Testis (tissue), 3 donors: ENCODE data around the gene POLD3. TPM values are rescaled to one million over a fixed set of nuclear protein-coding genes. Genes with fewer than 3 reads are reported as not detected.

Experiments
- DNase-seq: peaks from one replicate; pipeline ENCODE4 v3.0.0-alpha.2; 2019
- H3K27ac ChIP-seq, 2 donors: fragments of 200-600 bp; sonication (generic); one replicate each; pipeline ENCODE4 v1.5.1; 2019
- H3K27me3 ChIP-seq: fragments of 200-600 bp; sonication (generic); one replicate; pipeline ENCODE4 v1.5.1; 2019
- H3K36me3 ChIP-seq: fragments of 200-600 bp; sonication (generic); one replicate; pipeline ENCODE4 v1.5.1; 2017; ENCODE audit warnings: low read depth; ENCODE audit errors: missing control alignments
- H3K4me1 ChIP-seq: fragments of 200-600 bp; sonication (generic); one replicate; pipeline ENCODE4 v1.5.1; 2019
- H3K4me3 ChIP-seq, 2 donors: fragments of 200-600 bp; sonication (generic); one replicate each; pipeline ENCODE4 v1.5.1; 2017 to 2019
- H3K9me3 ChIP-seq: fragments of 200-600 bp; sonication (generic); one replicate; pipeline ENCODE4 v1.5.1; 2017
- POLR2A ChIP-seq: fragments of 450-650 bp; IDR thresholded peaks from one replicate; pipeline ENCODE4 v1.6.1; 2017; ENCODE audit warnings: antibody characterized with exemption, mild to moderate bottlenecking, moderate library complexity
- WGBS, 2 donors: methylation state at CpG; one replicate each; pipeline ENCODE4 v1.1.5; 2018; 5-methylcytosine and 5-hydroxymethylcytosine counted together
- intact Hi-C: fragments of 100-400 bp; cut with DNase I; formaldehyde crosslinking; loops from one replicate; pipeline ENCODE4 v1.15.1; 2023; ENCODE audit warnings: low total_unique reads
- polyA plus RNA-seq: library from polyadenylated mRNA; stranded (reverse); fragments of 350-450 nt; fragmentation: Illumina TruSeq; extraction: RNeasy Lipid Tissue Mini Kit (QIAGEN cat#74804); gene quantifications from one replicate; pipeline ENCODE4 v1.2.3, GENCODE V29; 2014; ENCODE audit warnings: low read depth, low replicate concordance; ENCODE audit not compliant: insufficient read depth
- total RNA-seq, 2 donors: library from RNA; depleted of rRNA; stranded (reverse); fragments of >200 nt; gene quantifications; one replicate each; pipeline ENCODE4 v1.2.3, GENCODE V29; 2016
- TF ChIP-seq, protein P1 (sequence below), 3 experiments: fragments of 450-650 bp in 2 of 3; fragments of 200-600 bp in 1 of 3; sonication (generic) in 1 of 3; IDR thresholded peaks; one replicate each; pipeline ENCODE4 v1.5.1; 2016 to 2019; ENCODE audit warnings: antibody characterized with exemption in 3 of 3, mild to moderate bottlenecking in 2 of 3, moderate library complexity in 1 of 3

The POLD3 gene
- total and polyA plus RNA-seq, 3 donors from 2014 or later: 25.2 to 36.3 (median 32.9) TPM

DNA sequence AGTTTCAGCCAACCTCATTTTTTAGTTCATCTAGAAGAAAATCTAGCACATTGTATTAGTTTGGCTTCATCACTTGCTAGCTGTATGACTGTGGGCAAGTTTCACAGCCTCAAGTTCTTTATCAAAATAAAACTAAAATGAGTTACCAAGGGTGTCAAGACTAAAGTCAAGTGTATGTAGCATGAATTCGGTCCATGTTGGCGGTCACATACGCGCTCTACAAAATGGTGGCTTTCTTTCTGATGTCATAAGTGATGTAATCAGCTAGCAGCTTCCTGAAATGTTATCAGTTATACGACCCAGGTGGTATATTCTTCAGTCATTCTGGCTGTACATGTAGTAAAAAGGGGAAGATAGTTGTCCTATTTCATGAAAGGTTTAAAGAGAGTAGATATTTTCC lies 50.5 kb downstream of the POLD3 start:
- Histone ChIP-seq H3K9me3 (no peaks in the 10 kb centered on the region), H3K4me3 (no peak overlapping the region), H3K4me1 (peaks cover 8% of the 10 kb centered on the region), H3K27ac (no peak overlapping the region), H3K27me3 (no peaks in the 10 kb centered on the region), H3K36me3 (no peaks in the 10 kb centered on the region)
- WGBS, 2 donors: 95 to 97% methylated on average over 5 of the region's 5 CpGs
- no peak for DNase-seq
- TF ChIP-seq, protein P1, sequence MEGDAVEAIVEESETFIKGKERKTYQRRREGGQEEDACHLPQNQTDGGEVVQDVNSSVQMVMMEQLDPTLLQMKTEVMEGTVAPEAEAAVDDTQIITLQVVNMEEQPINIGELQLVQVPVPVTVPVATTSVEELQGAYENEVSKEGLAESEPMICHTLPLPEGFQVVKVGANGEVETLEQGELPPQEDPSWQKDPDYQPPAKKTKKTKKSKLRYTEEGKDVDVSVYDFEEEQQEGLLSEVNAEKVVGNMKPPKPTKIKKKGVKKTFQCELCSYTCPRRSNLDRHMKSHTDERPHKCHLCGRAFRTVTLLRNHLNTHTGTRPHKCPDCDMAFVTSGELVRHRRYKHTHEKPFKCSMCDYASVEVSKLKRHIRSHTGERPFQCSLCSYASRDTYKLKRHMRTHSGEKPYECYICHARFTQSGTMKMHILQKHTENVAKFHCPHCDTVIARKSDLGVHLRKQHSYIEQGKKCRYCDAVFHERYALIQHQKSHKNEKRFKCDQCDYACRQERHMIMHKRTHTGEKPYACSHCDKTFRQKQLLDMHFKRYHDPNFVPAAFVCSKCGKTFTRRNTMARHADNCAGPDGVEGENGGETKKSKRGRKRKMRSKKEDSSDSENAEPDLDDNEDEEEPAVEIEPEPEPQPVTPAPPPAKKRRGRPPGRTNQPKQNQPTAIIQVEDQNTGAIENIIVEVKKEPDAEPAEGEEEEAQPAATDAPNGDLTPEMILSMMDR (IDR thresholded peaks at IDR 0.05): no peak
- TF ChIP-seq POLR2A: no peak
- intact Hi-C loops: no loop called here

DNA sequence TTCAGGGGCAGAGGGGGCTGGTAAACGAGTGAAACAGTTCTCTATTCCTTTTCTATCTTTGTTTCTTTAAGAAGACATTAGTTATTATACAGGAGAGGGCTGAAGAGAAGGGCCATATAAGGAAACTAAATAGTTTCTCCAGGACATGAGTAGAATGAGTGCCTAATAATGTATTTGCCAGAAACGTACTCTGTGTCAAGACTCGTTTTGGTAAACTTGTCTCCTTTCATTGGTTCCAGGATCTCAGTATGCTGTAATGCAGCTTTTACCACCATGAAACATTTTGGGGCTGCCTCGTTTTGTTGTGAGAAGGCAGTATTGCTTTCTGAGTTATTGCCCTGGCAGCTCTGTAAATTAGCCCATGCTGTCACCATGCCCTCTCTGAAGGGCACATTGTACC lies 51.7 kb downstream of the POLD3 start:
- no peak overlapping the region for H3K27ac ChIP-seq
- no peak overlapping the region for H3K4me3 ChIP-seq
- no peaks in the 10 kb centered on the region for H3K36me3 ChIP-seq
- intact Hi-C loops: no loop called here
- no peak for DNase-seq
- 60 to 77% methylated on average over 4 of the region's 4 CpGs for WGBS, 2 donors
- H3K9me3 ChIP-seq: no peaks in the 10 kb centered on the region
- TF ChIP-seq, protein P1 (IDR thresholded peaks at IDR 0.05): no peak
- H3K4me1 ChIP-seq: peaks cover 5% of the 10 kb centered on the region
- H3K27me3 ChIP-seq: no peaks in the 10 kb centered on the region

DNA sequence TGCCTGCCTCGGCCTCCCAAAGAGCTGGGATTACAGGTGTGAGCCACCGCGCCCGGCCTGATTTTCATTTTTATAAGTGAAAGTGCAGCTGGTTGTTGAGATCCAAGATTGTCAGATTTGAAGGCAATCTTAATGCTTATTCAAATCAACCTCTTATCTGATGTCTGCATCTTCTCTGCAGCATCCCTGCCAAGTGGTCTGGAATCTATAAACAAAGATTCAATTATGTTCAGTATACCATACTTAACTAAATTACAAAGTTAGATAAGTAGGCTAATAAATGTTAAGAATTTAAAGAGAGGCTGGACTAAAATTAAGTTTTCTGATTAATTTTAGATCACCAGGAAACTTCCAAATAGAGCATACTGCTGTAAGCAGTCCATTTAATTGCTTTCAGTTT lies 53.8 kb downstream of the POLD3 start:
- intact Hi-C loops: no loop called here
- Histone ChIP-seq H3K4me1 (no peaks in the 10 kb centered on the region), H3K4me3 (no peak overlapping the region), H3K27me3 (no peaks in the 10 kb centered on the region), H3K36me3 (no peaks in the 10 kb centered on the region), H3K9me3 (no peaks in the 10 kb centered on the region), H3K27ac (no peak overlapping the region)
- WGBS, 2 donors: 94 to 95% methylated on average over 4 of the region's 4 CpGs
- no peak for DNase-seq
- TF ChIP-seq, protein P1 (IDR thresholded peaks at IDR 0.05): no peak
- TF ChIP-seq POLR2A: no peak

DNA sequence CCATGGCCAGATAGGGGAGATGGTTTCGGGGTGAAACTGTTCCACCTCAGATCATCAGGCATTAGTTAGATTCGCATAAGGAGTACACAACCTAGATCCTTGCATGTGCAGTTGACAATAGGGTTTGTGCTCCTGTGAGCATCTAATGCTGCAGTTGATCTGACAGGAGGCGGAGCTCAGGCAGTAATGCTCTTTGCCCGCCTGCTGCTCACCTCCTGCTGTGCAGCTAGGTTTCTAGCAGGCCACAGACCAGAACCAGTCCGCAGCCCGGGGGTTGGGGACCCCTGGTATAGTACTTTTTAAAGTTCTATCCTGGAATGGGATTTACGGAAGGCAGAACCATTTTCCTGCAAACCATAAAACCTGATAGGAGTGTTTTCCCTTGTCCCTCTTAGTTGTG lies 54.6 kb downstream of the POLD3 start:
- 91 to 93% methylated on average over 7 of the region's 7 CpGs for WGBS, 2 donors
- no peak for TF ChIP-seq POLR2A
- TF ChIP-seq, protein P1 (IDR thresholded peaks at IDR 0.05): no peak
- Histone ChIP-seq H3K4me3 (no peak overlapping the region), H3K4me1 (no peaks in the 10 kb centered on the region), H3K27me3 (no peaks in the 10 kb centered on the region), H3K9me3 (no peaks in the 10 kb centered on the region), H3K27ac (no peak overlapping the region), H3K36me3 (no peaks in the 10 kb centered on the region)
- no peak for DNase-seq
- intact Hi-C loops: no loop called here

DNA sequence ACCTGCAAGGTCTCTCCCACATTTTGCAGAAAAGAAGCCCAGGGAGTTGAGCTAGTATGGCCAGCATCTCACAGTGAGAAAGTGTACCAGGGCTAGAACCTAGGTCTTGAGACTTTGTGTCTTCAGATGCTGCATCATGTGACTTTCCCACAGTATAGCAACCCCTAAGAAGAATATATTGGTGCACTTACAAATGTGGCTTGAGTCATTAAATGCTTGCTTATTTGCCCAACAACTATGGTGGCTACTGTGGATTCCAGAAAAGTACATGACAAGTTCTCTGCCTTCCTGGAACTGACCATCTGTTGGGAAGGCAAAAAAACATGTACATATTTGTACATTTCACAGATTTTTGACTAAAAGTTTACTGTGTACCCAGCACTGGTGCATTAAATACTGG lies 55.0 kb downstream of the POLD3 start:
- Histone ChIP-seq H3K36me3 (no peaks in the 10 kb centered on the region), H3K4me1 (no peaks in the 10 kb centered on the region), H3K27ac (no peak overlapping the region), H3K27me3 (no peaks in the 10 kb centered on the region), H3K9me3 (no peaks in the 10 kb centered on the region), H3K4me3 (no peak overlapping the region)
- no peak for TF ChIP-seq POLR2A
- TF ChIP-seq, protein P1 (IDR thresholded peaks at IDR 0.05): no peak
- no peak for DNase-seq
- intact Hi-C loops: no loop called here
